Natural killer cell (primary cell): ENCODE measurements around the gene C1QTNF6. TPM values are rescaled to one million over a fixed set of nuclear protein-coding genes. Genes with fewer than 3 reads are reported as not detected.

Experiments used
- ATAC-seq, 3 donors: fragments of 150-1000 bp in 2 of 3; fragments of 200-7000 bp in 1 of 3; cut with Tn5 transposase; 1 replicate in 1 of 3; 2 replicates in 2 of 3; pipeline ENCODE4 v1.10.0; 2021; ENCODE audit warnings: mild to moderate bottlenecking in 2 of 3, moderate library complexity in 2 of 3
- DNase-seq, 2 donors: peaks; one replicate each; pipeline versions ENCODE4 v3.0.0 to v3.0.0-alpha.2; 2013 to 2021; ENCODE audit warnings: mixed read lengths in 1 of 2
- H3K27ac ChIP-seq: one replicate; pipeline ENCODE4 v1.5.1; 2013; ENCODE audit warnings: mild to moderate bottlenecking, low read length
- H3K27me3 ChIP-seq: one replicate; pipeline ENCODE4 v1.6.1; 2013; ENCODE audit warnings: low read length; ENCODE audit not compliant: control insufficient read depth, insufficient read depth
- H3K36me3 ChIP-seq: one replicate; pipeline ENCODE4 v1.6.1; 2013; ENCODE audit warnings: low read length; ENCODE audit not compliant: control insufficient read depth, insufficient read depth
- H3K4me1 ChIP-seq: one replicate; pipeline ENCODE4 v1.6.1; 2013; ENCODE audit warnings: low read length; ENCODE audit not compliant: control insufficient read depth, insufficient read depth
- H3K4me3 ChIP-seq: one replicate; pipeline ENCODE4 v1.5.1; 2013; ENCODE audit warnings: low read length
- H3K9me3 ChIP-seq: one replicate; pipeline ENCODE4 v1.6.1; 2013; ENCODE audit warnings: low read length; ENCODE audit not compliant: control insufficient read depth, insufficient read depth
- H3K27ac Mint-ChIP-seq, 2 donors: one replicate each; pipeline ENCODE4 v1.8.0; 2022; ENCODE audit warnings: mild to moderate bottlenecking in 2 of 2, mixed read lengths in 2 of 2, moderate library complexity in 1 of 2
- H3K27me3 Mint-ChIP-seq, 2 donors: one replicate each; pipeline ENCODE4 v1.8.0; 2022; ENCODE audit warnings: low read depth in 2 of 2, mixed read lengths in 2 of 2
- H3K36me3 Mint-ChIP-seq: one replicate; pipeline ENCODE4 v1.8.0; 2022; ENCODE audit warnings: mixed read lengths
- H3K4me1 Mint-ChIP-seq, 2 donors: one replicate each; pipeline ENCODE4 v1.8.0; 2022; ENCODE audit warnings: mixed read lengths in 2 of 2
- H3K4me3 Mint-ChIP-seq: one replicate; pipeline ENCODE4 v1.8.0; 2022; ENCODE audit warnings: mild to moderate bottlenecking, moderate library complexity, mixed read lengths
- H3K9me3 Mint-ChIP-seq, 2 donors: one replicate each; pipeline ENCODE4 v1.8.0; 2022; ENCODE audit warnings: mixed read lengths in 2 of 2
- CTCF ChIP-seq: fragments of 200-600 bp; IDR thresholded peaks from one replicate; pipeline ENCODE4 v1.8.0; 2022; ENCODE audit warnings: antibody characterized with exemption
- WGBS: methylation state at CpG from one replicate; pipeline ENCODE4 v1.1.7; 2013; ENCODE audit warnings: missing lambda C conversion rate; ENCODE audit not compliant: insufficient coverage; 5-methylcytosine and 5-hydroxymethylcytosine counted together
- intact Hi-C: fragments of 100-400 bp; cut with micrococcal nuclease; formaldehyde crosslinking; loops from one replicate; pipeline ENCODE4 v1.14.2; 2022
- total RNA-seq, 4 donors: library from RNA; stranded (reverse); fragments of 120-200 nt in 1 of 4; gene quantifications; one replicate each; pipeline versions ENCODE4 v1.2.3 to v1.2.4, GENCODE V29; 2013 to 2022

C1QTNF6 gene
- total RNA-seq = 10 to 100 TPM in 1 of 3 donors, 1 to 10 TPM in 2; 6.0 to 10.3 (median 6.7) TPM
- total RNA-seq (2013) = 5.2 TPM

- Histone ChIP-seq H3K36me3 (no peaks in the 10 kb centered on the region), H3K4me1 (peaks cover 58% of the 10 kb centered on the region), H3K4me3 (no peak within 1 kb of the TSS), H3K27me3 (no peaks in the 10 kb centered on the region), H3K27ac (peak within 1 kb of the TSS; percentile 39), H3K9me3 (no peaks in the 10 kb centered on the region)
- no peaks in the 10 kb centered on the region for H3K36me3 Mint-ChIP-seq
- no peak for TF ChIP-seq CTCF
- intact Hi-C loops = no loop called here
- ATAC-seq (peak in 2 of 3 donors; percentile 12 to 24), DNase-seq (no peak)
- no peaks in the 10 kb centered on the region for H3K27me3 Mint-ChIP-seq
- peaks cover 54 to 62% of the 10 kb centered on the region in 2 donors for H3K4me1 Mint-ChIP-seq
- H3K9me3 Mint-ChIP-seq = no peaks in the 10 kb centered on the region
- H3K4me3 Mint-ChIP-seq = peak within 1 kb of the TSS; percentile 35
- peak within 1 kb of the TSS; percentile 80 to 86 for H3K27ac Mint-ChIP-seq
- WGBS = 82% methylated on average over 14 of the region's 17 CpGs
These were observed at the start of gene C1QTNF6 for GRCh38 chr22:37187891-37188761. Gene C1QTNF6, minus strand, starts transcription at chr22:37188247. Its CDS starts 34 bp downstream, at chr22:37188213.

- TF ChIP-seq CTCF = no peak
- peak overlapping the region; percentile 81 for H3K4me3 Mint-ChIP-seq
- no peaks in the 10 kb centered on the region for H3K27me3 Mint-ChIP-seq
- H3K4me1 Mint-ChIP-seq = peaks cover 87 to 97% of the 10 kb centered on the region in 2 donors
- Histone ChIP-seq H3K4me1 (peaks cover 98% of the 10 kb centered on the region), H3K27ac (peak overlapping the region; percentile 58), H3K9me3 (no peaks in the 10 kb centered on the region), H3K36me3 (peaks cover 87% of the 10 kb centered on the region), H3K27me3 (no peaks in the 10 kb centered on the region), H3K4me3 (no peak overlapping the region)
- no peaks in the 10 kb centered on the region for H3K36me3 Mint-ChIP-seq
- 80% methylated on average over 3 of the region's 3 CpGs for whole genome bisulfite sequencing
- DNase-seq (peak in 1 of 2 donors; percentile 48), ATAC-seq (no peak)
- no peaks in the 10 kb centered on the region for H3K9me3 Mint-ChIP-seq
- H3K27ac Mint-ChIP-seq = peak overlapping the region; percentile 93 to 98
- intact Hi-C loops = no loop called here
These were observed 48.0 kb upstream of the C1QTNF6 start for GRCh38 chr22:37235897-37236607.

GRCh38 chr22:37234736-37235711 lies 47.0 kb upstream of the C1QTNF6 start:
- Mint-ChIP-seq H3K36me3 (no peaks in the 10 kb centered on the region), H3K9me3 (no peaks in the 10 kb centered on the region), H3K27ac (peak overlapping the region; percentile 93 to 98), H3K4me1 (peaks cover 86 to 97% of the 10 kb centered on the region in 2 donors), H3K27me3 (no peaks in the 10 kb centered on the region), H3K4me3 (peak overlapping the region; percentile 81)
- Histone ChIP-seq H3K36me3 (peaks cover 84% of the 10 kb centered on the region), H3K27ac (peak overlapping the region; percentile 58), H3K27me3 (no peaks in the 10 kb centered on the region), H3K9me3 (no peaks in the 10 kb centered on the region), H3K4me3 (no peak overlapping the region), H3K4me1 (peaks cover 98% of the 10 kb centered on the region)
- 63% methylated on average over 16 of the region's 16 CpGs for WGBS
- DNase-seq (peak in 1 of 2 donors; percentile 29), ATAC-seq (no peak)
- intact Hi-C loops = no loop called here
- TF ChIP-seq CTCF = no peak
